HCEC 1CT (cell line): ENCODE measurements around the gene LRP1B.
A peak's percentile ranks its signal among the peaks of the same experiment; 100 is the strongest.
"Not testable (repeated sequence)": the region's sequence is repeated elsewhere in the genome, so short reads cannot be mapped to it uniquely, and the experiment has no call there.

Experiments used
- DNase-seq: peaks from one replicate; pipeline ENCODE4 v3.0.0-alpha.2; 2017

LRP1B gene

DNA sequence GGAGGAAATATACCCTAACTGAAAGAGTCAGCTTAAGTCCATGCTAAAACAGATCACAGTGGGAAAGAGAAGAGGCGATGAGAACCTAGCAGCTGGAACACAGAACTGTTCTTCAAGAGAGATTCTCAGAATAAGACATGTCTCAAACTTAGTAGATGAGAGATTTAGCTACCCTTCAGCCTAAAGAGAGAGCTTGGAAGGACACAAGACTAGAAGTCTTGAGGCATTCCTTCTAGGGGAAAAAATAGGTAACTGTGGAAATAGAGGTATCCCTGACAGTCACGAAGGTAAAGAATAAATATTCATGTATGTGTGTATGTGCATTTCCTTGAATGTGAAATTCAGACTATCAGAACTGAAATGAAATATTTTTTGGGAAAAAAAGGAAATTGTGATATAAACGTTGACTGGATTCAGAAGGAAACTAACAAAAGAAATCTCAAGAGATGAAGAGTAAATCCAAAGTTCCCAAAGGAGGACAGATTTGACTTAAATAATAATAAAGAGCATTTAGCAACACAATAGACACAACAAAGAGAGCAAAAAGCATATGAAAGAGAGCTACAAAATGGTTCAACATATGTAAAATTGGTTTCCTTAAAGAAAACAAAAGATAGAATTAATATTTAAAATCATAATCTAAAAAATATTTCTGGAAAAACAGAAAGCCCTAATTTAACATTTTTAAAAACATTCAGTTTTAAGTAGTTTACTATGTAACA lies 258.7 kb downstream of the LRP1B start:
- no peak for DNase-seq

DNA sequence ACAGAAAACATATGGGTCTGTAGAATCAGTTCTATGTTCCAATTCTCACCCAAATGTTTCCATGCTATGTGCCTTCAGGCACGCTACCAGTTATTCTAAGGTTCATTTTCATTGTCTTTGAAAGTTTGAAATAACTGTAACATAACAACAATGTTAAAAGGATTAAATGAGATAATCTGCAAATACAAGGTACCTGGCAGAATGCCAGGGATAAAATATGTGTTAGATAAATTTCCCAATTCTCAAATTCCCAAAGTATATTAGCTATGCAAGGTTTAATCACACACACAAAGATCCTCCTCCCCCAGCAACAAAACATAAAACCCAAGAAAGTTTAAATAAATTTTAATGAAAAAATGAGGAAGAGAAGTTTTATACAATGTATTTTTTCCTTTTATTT lies 261.2 kb downstream of the LRP1B start:
- no peak for DNase-seq

DNA sequence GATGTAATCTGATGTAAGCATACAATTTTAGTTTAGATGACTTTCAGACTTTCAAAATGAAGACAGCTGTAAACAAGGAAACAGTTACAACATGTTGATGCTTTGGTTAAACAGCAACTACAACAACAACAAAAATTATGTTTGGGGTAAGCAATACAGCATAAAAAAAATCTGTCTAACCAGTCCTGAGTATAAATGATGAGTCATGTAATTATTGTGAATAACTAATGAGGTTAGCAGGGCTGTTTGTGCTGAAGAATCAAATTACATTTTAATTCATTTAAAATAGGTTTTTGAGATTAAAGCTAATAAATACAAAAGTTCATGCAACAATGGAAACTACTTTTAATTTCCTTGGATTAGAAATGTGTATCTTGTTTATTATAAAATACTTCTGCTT lies 266.9 kb downstream of the LRP1B start:
- DNase-seq = no peak

DNA sequence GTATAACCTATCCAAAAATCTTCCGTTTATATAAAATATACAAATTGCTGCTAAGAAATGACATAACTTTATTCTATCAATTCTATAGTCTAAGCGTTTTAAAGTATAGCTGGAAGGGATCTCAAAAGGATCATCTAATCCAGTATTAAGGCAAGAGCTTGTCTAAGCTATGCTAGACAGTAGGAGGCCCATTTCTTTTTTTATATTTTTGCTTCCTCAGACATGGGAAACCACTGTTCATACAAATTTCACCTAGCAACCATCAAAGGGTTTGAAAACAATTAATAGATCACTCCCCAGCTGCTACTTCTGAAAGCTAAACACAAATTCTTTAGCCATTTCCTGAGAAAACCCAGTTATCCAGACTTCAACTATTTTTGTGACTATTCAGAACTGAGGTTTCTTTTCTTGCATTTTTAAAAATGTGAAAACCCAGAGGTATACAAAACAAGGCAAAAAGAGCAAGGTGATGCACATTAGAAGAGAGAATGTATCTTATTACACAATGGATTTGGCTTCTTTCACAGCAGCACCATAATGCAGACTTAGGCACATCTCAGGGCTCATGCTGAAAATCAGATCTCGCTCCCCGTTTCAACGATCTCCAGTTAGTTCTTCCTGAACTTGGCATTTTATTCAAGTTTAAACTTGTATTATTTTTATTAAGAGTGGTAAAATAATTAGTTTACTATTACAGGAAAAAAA lies 274.4 kb downstream of the LRP1B start:
- DNase-seq = no peak

DNA sequence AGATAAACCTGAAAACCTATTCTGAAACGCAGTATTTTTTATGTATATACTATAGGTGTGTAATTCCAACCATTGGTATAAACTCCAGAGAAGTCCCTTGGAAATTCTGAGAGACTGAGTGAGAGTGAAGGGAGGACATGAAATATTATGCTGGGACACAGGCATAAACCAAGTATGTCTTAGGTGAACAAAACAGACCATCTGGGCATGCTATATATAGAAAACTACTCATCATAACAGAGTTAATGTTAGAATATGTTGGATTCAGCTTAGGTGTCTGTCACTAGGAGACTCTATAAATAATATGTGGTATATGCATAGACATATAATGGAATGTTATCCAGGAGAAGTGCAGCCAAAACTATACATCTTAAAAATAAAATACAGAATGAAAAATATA lies 282.6 kb downstream of the LRP1B start:
- DNase-seq = no peak

DNA sequence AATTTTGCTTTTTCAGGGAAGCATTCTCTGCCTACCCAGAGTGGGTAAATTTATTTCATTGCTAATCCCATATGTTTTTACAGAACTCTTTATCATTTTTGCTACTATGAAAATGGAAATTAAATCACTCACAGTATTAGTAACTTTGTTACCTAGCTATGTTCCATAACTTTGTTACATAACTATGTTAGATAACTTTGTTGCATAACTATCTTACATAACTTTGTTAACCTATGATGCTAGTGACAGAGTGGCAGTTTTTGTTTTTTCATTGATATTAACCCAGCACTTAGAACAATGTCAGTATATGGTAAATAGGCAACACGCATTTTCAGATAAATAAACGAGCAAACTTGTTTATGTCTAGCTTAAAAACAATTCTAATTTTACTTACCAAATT lies 286.6 kb downstream of the LRP1B start:
- DNase-seq = no peak

DNA sequence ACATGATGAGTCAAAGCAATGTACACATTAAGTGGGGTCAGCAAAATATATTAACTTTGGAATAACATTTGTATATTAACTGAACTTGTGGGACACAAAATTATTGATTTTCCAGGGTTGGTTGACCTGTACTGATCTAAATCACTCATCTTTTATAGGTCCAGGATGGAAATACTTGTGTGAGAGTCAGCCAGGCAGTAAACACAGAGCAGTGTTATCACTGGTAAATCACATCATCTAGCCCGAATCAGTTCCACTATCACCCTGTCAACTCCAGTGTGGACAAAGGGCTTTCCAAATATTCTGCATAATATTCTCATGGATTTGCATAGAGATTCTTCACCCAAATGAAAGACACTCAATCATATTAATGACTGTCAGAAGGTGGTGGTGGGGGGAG lies 295.7 kb downstream of the LRP1B start:
- DNase-seq = no peak

DNA sequence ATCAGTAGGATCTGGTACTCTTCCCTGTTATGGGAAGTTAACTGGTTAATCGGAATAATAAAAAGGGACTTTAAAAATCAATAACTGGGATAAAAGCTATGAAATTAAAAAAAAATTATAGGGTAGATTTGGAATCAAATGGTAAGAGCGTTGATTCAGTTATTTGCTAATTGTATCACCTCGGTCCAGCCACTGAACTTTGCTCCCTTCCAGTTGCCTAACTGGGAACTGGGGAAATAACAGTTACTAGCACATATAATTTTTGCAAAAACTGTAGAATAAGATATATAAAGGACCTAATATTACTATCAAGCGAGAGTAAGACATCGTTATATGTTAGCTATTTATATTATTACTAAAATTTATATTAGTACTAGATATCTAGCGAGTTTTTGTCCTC lies 302.1 kb downstream of the LRP1B start:
- no peak for DNase-seq

DNA sequence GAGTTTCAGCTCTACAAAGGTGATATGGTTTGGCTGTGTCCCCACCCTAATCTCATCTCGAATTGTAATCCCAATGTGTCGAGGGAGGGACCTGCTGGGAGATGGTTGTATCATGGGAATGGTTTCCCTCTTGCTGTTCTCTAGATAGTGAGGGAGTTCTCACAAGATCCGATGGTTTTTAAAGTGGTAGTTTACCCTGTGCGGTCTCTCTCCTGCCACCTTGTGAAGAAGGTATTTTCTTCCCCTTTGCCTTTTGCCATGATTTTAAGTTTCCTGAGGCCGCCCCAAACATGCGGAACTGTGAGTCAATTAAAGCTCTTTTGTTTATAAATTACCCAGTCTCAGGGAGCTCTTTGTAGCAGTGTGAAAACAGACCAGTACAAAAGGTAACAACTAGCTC lies 306.0 kb downstream of the LRP1B start:
- no peak for DNase-seq

DNA sequence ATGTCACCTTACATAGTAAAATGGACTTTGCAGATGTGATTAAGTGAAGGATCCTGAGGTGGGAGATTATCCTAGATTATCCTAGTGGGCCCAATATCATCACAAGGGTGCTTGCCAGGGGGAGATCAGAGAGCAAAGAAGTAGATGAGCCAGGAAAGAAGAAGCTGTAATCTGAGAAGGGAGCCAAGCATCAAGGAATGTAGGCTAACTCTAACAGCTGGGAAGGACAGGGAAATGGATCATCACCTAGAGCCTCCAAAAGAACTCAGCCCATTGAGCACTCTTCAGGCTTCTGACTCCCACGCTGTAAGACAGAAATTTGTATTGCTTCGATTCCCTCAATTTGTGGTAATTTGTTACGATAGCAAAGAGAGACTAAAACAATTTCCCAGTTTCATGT lies 309.9 kb downstream of the LRP1B start:
- peak; percentile 30 for DNase-seq

DNA sequence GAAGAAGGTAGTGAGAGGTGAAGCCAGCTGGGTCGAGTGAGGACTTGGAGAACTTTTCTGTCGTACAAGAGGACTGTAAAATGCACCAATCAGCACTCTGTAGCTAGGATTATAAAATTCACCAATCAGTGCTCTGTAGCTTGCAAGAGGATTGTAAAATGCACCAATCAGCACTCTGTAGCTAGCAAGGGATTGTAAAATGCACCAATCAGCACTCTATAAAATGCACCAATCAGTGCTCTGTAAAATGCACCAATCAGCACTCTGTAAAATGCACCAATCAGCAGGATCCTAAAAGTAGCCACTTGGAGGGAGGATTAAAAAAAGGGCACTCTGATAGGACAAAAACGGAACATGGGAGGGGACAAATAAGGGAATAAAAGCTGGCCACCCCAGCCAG lies 315.5 kb downstream of the LRP1B start:
- DNase-seq = not testable (repeated sequence)

DNA sequence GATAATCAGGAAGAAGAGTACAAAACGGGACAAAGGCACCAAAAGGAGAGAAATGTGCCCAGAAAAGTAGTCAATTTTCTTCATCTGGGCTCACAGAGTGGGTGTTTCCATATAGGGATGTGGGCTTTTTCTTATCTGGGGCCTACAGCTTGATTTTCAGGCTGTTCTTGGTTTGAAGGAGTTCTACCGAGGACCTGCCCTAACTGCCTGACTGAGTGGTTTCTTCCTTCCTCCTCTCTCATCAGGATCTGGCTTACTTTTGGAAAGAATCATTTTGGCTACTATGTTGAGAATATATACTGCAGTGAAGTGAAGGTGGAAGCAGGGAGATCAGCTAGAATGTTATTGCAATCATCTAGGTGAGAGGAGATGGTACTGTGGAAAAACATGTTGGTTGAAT lies 316.7 kb downstream of the LRP1B start:
- no peak for DNase-seq

DNA sequence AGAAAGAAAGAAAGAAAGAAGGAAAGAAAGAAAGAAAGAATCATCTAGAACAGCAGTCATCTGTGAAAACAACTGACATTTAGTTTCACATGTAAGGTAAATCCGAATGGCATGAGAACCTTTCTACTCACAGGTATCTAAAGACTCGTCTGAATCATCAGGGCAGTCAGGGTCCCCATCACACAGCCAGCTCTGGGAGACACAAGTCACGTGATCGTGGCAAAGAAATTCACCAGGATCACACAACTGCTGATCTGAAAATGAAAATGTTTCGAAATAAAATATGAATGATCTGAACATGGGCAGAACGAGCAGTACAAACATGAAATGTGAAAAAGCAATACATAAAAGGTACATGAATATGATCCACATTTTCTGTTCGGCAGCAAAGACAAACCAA lies 320.7 kb downstream of the LRP1B start:
- no peak for DNase-seq

DNA sequence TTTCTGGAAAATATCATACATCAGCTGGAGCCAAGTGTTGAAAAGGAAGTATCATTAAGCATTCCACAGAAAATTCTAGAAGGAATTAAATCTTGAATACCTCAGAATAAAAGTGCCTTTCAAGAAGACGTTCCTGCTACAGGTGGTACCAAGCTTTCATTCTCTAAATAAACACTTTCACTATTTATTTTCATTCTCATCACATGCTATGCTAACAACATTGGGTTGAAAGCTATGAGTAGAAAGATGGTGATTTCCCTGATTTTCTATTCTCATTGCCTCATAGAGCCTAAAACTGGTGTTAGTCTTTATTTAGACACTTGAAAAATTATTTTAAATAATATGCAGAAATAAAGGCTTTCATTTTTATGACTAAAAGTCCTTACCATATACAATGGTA lies 324.7 kb downstream of the LRP1B start:
- DNase-seq = no peak

DNA sequence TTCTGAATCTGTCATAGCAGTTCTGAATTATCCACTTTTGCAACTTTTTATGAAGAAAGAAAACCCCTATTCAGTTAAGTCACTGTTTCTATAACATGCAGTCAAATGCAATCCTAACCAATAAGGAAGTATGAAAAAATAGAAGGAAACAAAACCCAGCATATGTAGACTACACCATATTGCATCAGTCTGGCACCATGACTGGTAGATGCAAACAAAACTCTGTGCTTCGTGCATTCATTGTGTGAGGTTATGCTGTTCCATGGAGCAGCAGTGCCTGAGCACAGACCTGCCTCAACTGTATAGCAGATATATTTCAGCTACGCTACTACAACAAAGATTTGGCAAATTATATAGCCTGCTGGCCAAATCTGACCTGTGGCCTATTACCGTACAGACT lies 325.5 kb downstream of the LRP1B start:
- DNase-seq = no peak

DNA sequence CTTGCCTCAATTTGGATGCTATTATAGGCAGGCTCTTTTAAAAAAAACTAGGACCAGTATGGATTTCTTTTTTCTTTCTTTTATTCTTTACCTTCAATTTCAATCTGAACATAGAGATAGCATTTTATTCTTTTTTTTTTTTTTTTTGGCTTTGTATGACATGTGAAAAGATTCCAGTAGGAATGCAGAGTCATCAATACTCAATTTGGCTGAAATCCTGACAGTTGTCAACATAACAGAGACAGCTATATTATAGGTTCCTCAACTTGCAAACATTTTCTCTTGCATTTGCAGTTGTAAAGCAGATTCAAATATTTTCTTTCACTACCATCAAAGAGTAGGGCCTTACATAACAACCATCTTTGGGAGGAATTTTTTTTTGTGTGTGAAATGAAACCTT lies 334.4 kb downstream of the LRP1B start:
- DNase-seq = no peak

DNA sequence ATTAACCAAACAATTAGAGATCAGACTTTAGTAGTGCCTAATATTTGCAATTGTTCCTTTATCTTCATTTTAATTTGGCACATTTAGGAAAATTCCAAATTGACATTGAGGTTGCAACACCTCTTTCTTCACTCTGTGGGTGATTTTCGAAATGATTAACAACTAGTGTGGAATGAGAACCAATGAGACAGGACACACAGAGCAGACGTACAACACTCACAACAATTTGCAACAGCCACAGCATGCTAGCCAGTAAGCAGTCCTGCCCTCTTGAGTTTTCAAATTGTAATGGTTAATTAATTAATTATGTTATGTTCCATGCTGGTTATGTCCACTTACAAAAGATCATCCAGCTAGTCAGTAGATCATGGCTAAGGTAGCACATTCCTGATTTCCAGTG lies 339.3 kb downstream of the LRP1B start:
- peak; percentile 62 for DNase-seq

DNA sequence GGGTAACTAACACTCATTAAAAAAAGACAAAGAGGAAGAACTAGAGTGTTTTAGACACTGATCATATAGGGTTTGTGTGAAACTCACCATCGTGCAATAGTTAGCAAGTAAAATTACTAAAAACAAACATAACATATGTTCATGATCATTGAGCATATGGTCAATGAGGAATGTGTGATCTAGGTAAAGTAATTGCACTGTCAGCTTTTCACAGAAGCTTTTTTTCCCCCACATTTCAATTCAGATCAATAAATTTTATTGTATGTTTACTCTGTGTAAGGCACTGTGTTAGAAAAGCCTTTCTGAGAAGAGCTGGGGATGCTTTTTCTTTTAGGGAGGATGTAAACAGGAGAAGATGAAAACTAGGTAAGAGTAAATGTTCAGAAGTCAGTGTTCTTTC lies 348.2 kb downstream of the LRP1B start:
- DNase-seq = no peak

DNA sequence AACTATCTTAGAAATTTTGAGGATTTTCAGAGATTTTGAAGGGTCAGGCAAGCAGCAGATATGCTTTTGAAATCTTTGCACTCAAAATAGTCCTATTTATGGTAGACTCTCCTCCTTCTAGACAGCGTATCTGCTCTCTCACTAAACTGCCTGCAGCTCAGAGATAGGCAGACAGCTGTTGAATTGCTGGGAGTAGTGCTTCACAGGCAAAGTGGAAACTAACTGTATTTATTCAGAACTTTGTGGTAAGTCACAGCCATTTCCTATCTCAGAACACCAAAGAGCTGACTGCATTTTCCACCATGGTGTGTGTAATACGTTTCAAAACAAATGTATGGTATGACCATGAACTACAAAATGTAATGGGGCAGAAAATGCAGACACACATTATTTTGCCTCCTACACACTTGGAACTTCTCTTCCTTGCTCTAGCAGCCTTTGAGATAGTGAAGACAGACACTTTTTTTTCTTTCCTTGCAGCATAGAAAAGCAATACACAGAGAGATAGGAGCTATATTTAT lies 352.4 kb downstream of the LRP1B start:
- DNase-seq = no peak

DNA sequence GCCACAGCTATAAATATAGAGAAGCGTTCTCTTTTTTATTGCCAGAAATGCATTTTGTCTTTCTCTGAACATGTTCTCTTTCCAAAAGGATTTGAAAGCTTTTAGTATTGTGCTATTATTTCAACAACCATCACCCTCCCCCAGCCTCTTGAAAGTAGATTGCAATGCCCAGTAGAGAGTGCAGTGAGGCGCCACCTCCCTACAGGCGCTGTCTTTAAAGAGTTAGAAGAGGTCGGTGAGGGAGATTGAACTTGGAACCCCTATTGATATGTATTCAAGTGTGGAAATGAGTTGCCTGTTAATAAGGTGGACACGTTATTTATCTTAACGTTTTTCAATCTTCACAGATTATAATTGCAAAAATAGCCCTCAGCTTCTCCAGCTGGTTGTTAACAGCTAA lies 360.3 kb downstream of the LRP1B start:
- no peak for DNase-seq

DNA sequence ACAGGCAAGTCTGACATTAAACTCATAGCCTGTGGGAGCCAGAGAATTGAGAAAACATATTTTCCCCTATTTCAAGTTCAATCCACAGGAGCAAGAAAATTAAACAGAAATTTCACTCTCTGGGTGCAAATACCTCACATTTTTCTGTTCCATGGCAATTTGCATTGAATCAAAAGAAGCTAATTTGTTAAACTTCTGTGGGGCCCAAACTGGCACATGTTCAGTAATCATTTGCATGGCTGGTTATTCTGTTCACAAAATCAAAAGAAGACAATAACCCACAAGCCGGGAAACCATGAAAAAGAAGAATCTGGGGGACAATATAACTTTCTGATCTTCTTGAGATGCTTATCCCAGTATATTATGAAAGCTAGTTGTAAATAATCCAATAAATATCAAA lies 363.1 kb downstream of the LRP1B start:
- DNase-seq = no peak

DNA sequence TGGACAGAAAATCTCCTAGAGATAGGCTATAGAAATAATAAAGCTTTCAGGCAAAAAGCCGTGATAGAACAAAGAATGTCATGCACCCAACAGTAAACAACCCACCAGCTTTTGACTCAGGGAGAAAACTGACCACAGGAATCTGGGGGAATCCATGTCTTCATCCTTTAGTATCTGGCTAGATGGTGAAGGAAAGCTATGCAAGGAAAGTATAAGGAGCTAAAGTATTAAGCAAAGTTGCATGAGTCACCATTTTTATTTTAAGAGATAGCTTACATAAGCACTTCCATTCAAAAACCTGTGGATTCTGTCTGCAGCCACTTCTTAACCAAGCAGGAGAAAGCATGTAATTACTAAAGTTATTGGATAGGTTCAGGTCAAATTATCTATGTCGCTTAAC lies 363.8 kb downstream of the LRP1B start:
- DNase-seq = peak; percentile 94

DNA sequence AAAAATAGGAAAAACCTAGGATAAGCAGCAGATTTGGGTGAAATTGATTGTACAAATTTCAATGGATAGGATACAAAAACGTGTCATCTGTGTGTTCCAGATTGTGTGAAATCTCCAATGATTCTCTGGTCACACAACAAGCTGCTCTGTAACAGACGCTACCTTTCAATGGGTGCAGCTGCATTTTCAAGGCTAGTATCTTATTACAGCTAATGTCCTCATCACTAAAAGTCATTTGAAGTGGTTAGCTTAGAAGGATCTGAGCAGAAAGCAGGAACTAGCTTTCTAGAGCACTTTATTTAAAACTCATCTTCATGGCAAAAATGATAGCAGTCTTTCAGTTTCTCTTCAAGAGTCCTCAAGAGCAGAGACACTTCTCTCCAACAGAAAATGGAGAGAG lies 364.6 kb downstream of the LRP1B start:
- DNase-seq = no peak

DNA sequence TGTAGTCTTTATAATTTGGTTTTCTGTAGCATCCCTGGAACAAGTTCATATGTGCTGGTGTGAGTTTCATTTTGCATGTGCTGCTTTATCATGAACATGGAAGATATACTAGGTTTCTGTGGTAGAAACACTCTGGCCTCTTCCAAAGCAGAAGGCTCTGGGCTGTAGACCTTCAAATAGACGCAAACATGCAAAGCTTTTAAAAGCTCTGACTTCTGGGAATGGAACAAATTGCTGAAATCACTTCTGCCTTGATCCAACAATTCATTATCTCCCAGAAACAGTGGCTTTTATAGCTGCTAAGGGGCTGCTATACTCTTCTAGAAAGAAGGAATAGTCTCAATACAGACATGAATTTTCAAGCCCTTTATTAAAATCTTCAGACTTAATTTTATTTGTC lies 382.2 kb downstream of the LRP1B start:
- DNase-seq = no peak

DNA sequence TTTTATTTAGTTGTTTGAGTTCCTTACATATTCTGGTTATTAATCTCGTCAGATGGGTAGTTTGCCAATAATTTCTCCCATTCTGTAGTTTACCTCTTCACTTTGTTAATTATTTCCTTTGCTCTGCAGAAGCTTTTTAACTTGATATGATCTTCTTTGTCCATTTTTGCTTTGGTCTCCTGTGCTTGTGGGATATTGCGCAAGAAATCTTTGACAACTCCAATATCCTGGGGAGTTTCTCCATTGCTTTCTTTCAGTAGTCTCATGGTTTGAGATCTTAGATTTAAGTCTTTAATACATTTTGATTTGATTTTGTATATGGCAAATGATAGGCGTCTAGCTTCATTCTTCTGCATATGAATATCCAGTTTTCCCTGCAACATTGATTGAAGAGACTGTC lies 389.2 kb downstream of the LRP1B start:
- DNase-seq = no peak
